Activated CD8-positive, alpha-beta memory T cell treated with anti-CD3 and anti-CD28 coated beads for 1 hour (primary cell): ENCODE data around the gene RCAN1.
"Not testable (repeated sequence)": the region's sequence is repeated elsewhere in the genome, so short reads cannot be mapped to it uniquely, and the experiment has no call there.

ENCODE experiments used
- DNase-seq, 2 donors: peaks; one replicate each; pipeline ENCODE4 v3.0.0-alpha.2; 2020; ENCODE audit warnings: low read depth in 1 of 2; ENCODE audit errors: extremely low read depth in 1 of 2

The RCAN1 gene

GRCh38 chr21:34467333-34467732 is 147.6 kb downstream of the RCAN1 start:
- not testable (repeated sequence) for DNase-seq
